Cerebellar cortex (tissue), 1 donor: ENCODE data around the gene SLC12A8.

Experiments used
- DNase-seq: peaks from one replicate; pipeline ENCODE4 v3.0.0-alpha.2; 2015; ENCODE audit warnings: low spot score

Gene SLC12A8

GRCh38 chr3:125052624-125053303, 159.8 kb downstream of the SLC12A8 start:
- DNase-seq: no peak

- DNase-seq: no peak
Measured at GRCh38 chr3:125051715-125052581, 160.6 kb downstream of the SLC12A8 start.

- DNase-seq: no peak
Measured at GRCh38 chr3:125051205-125051604, 161.3 kb downstream of the SLC12A8 start.

- no peak for DNase-seq
Measured at GRCh38 chr3:125050488-125051090, 162.0 kb downstream of the SLC12A8 start.

- DNase-seq: no peak
Measured at GRCh38 chr3:125048282-125048681, 164.3 kb downstream of the SLC12A8 start.

GRCh38 chr3:125045965-125046364, 166.6 kb downstream of the SLC12A8 start:
- no peak for DNase-seq

GRCh38 chr3:125045194-125045593, 167.4 kb downstream of the SLC12A8 start:
- no peak for DNase-seq

- no peak for DNase-seq
Measured at GRCh38 chr3:125043599-125044151, 168.9 kb downstream of the SLC12A8 start.

GRCh38 chr3:125042725-125043406, 169.7 kb downstream of the SLC12A8 start:
- no peak for DNase-seq

GRCh38 chr3:125039131-125040100, 173.1 kb downstream of the SLC12A8 start:
- no peak for DNase-seq

- DNase-seq: no peak
Measured at GRCh38 chr3:125037498-125038150, 174.9 kb downstream of the SLC12A8 start.

GRCh38 chr3:125035217-125035616, 177.3 kb downstream of the SLC12A8 start:
- no peak for DNase-seq

- DNase-seq: no peak
Measured at GRCh38 chr3:125033616-125034015, 178.9 kb downstream of the SLC12A8 start.

- no peak for DNase-seq
Measured at GRCh38 chr3:125033135-125033534, 179.4 kb downstream of the SLC12A8 start.

- no peak for DNase-seq
Measured at GRCh38 chr3:125032683-125033082, 179.9 kb downstream of the SLC12A8 start.
